Trophoblast cell (in vitro differentiated cells and primary cell): ENCODE data around the gene UGGT2.

Experiments used
- DNase-seq, 2 donors: peaks; one replicate each; pipeline ENCODE4 v3.0.0-alpha.2; 2016
- H2AFZ ChIP-seq: 2 replicates; pipeline ENCODE4 v1.6.1; 2013; ENCODE audit warnings: low read length, moderate library complexity, mild to moderate bottlenecking; ENCODE audit not compliant: insufficient read depth, poor library complexity
- H2AK5ac ChIP-seq: 2 replicates; pipeline ENCODE4 v1.6.1; 2013; ENCODE audit warnings: mild to moderate bottlenecking, low read length
- H2BK120ac ChIP-seq: 2 replicates; pipeline ENCODE4 v1.6.1; 2013; ENCODE audit warnings: low read length, mild to moderate bottlenecking, moderate library complexity; ENCODE audit not compliant: insufficient read depth, poor library complexity
- H2BK12ac ChIP-seq: 2 replicates; pipeline ENCODE4 v1.6.1; 2013; ENCODE audit warnings: mild to moderate bottlenecking, low read length, moderate library complexity
- H2BK5ac ChIP-seq: 2 replicates; pipeline ENCODE4 v1.6.1; 2013; ENCODE audit warnings: low read length, low read depth, moderate library complexity, mild to moderate bottlenecking; ENCODE audit not compliant: poor library complexity
- H3K14ac ChIP-seq: 2 replicates; pipeline ENCODE4 v1.6.1; 2013; ENCODE audit warnings: mild to moderate bottlenecking, low read length
- H3K18ac ChIP-seq: 2 replicates; pipeline ENCODE4 v1.6.1; 2013; ENCODE audit warnings: mild to moderate bottlenecking, low read length
- H3K23ac ChIP-seq: 2 replicates; pipeline ENCODE4 v1.6.1; 2013; ENCODE audit warnings: low read length
- H3K27ac ChIP-seq: 2 replicates; pipeline ENCODE4 v1.5.1; 2013; ENCODE audit warnings: low read depth, mild to moderate bottlenecking, inconsistent platforms, low read length, moderate library complexity
- H3K27me3 ChIP-seq: 2 replicates; pipeline ENCODE4 v1.6.1; 2013; ENCODE audit warnings: inconsistent platforms, mild to moderate bottlenecking, low read length, moderate library complexity; ENCODE audit not compliant: insufficient read depth
- H3K36me3 ChIP-seq, 2 experiments: 1 replicate in 1 of 2; 2 replicates in 1 of 2; pipeline ENCODE4 v1.6.1; 2013; ENCODE audit warnings: low read length in 2 of 2, mild to moderate bottlenecking in 2 of 2, moderate library complexity in 1 of 2; ENCODE audit not compliant: insufficient read depth in 2 of 2, control insufficient read depth in 1 of 2
- H3K4ac ChIP-seq: 2 replicates; pipeline ENCODE4 v1.6.1; 2013; ENCODE audit warnings: low read depth, mild to moderate bottlenecking, low read length, moderate library complexity
- H3K4me1 ChIP-seq, 2 experiments: 1 replicate in 1 of 2; 2 replicates in 1 of 2; pipeline ENCODE4 v1.6.1; 2013; ENCODE audit warnings: low read length in 2 of 2, mild to moderate bottlenecking in 2 of 2, moderate library complexity in 1 of 2; ENCODE audit not compliant: insufficient read depth in 2 of 2, control insufficient read depth in 1 of 2
- H3K4me2 ChIP-seq: 2 replicates; pipeline ENCODE4 v1.6.1; 2013; ENCODE audit warnings: inconsistent platforms, mild to moderate bottlenecking, low read length, moderate library complexity
- H3K4me3 ChIP-seq: 2 replicates; pipeline ENCODE4 v1.5.1; 2013; ENCODE audit warnings: mild to moderate bottlenecking, low read depth, low read length, inconsistent platforms
- H3K79me1 ChIP-seq: one replicate; pipeline ENCODE4 v1.6.1; 2013; ENCODE audit warnings: low read length
- H3K79me2 ChIP-seq: 2 replicates; pipeline ENCODE4 v1.6.1; 2013; ENCODE audit warnings: low read length, mild to moderate bottlenecking; ENCODE audit not compliant: control insufficient read depth, insufficient read depth, poor library complexity
- H3K9ac ChIP-seq: 2 replicates; pipeline ENCODE4 v1.6.1; 2013; ENCODE audit warnings: mild to moderate bottlenecking, low read length
- H3K9me3 ChIP-seq: 2 replicates; pipeline ENCODE4 v1.6.1; 2013; ENCODE audit warnings: low read depth, mild to moderate bottlenecking, control low read depth, inconsistent platforms, low read length; ENCODE audit not compliant: insufficient read depth
- H4K12ac ChIP-seq: 2 replicates; pipeline ENCODE4 v1.6.1; 2013; ENCODE audit warnings: low read depth, mild to moderate bottlenecking, low read length, moderate library complexity
- H4K8ac ChIP-seq: 2 replicates; pipeline ENCODE4 v1.6.1; 2013; ENCODE audit warnings: low read depth, mild to moderate bottlenecking, low read length, moderate library complexity
- H4K91ac ChIP-seq: one replicate; pipeline ENCODE4 v1.6.1; 2013; ENCODE audit warnings: low read depth, mild to moderate bottlenecking, low read length, moderate library complexity
- WGBS: extraction: QIAGEN DNeasy Blood & Tissue Kit; methylation state at CpG from one replicate; pipeline ENCODE4 v1.1.7; 2013; ENCODE audit warnings: missing lambda C conversion rate; ENCODE audit not compliant: insufficient read length, insufficient coverage; ENCODE audit errors: extremely low coverage; 5-methylcytosine and 5-hydroxymethylcytosine counted together

UGGT2 gene

GRCh38 chr13:96091164-96092117, 38.2 kb upstream of the UGGT2 start:
- Histone ChIP-seq H3K4me3 (peak overlapping the region; percentile 75), H4K91ac (no peak overlapping the region), H3K79me1 (no peaks in the 10 kb centered on the region), H4K8ac (no peak overlapping the region), H3K23ac (no peak overlapping the region), H3K9ac (no peak overlapping the region), H3K27ac (no peak overlapping the region), H3K18ac (no peak overlapping the region), H3K9me3 (no peaks in the 10 kb centered on the region), H3K27me3 (peaks cover 19% of the 10 kb centered on the region), H2BK5ac (no peak overlapping the region), H2BK120ac (no peak overlapping the region), H2BK12ac (no peak overlapping the region), H2AK5ac (no peak overlapping the region), H3K4me1 (peaks cover 0 to 2% of the 10 kb centered on the region in 2 experiments), H3K79me2 (no peaks in the 10 kb centered on the region), H4K12ac (no peak overlapping the region), H3K14ac (no peak overlapping the region), H2AFZ (no peak overlapping the region), H3K4me2 (peak overlapping the region; percentile 71), H3K36me3 (no peaks in the 10 kb centered on the region), H3K4ac (no peak overlapping the region)
- WGBS: no CpG with 5 or more reads among the region's 57 CpGs
- DNase-seq: peak in 1 of 2 donors; percentile 18

- no peaks in the 10 kb centered on the region for H3K36me3 ChIP-seq
- no CpG with 5 or more reads among the region's 133 CpGs for WGBS
- H2BK5ac ChIP-seq: no peak overlapping the region
- no peaks in the 10 kb centered on the region for H3K79me1 ChIP-seq
- no peak overlapping the region for H4K8ac ChIP-seq
- H3K79me2 ChIP-seq: no peaks in the 10 kb centered on the region
- no peaks in the 10 kb centered on the region for H3K9me3 ChIP-seq
- H2AK5ac ChIP-seq: no peak overlapping the region
- H3K9ac ChIP-seq: no peak overlapping the region
- H3K18ac ChIP-seq: no peak overlapping the region
- H3K4me2 ChIP-seq: peak overlapping the region; percentile 71
- no peak overlapping the region for H3K4ac ChIP-seq
- H2BK120ac ChIP-seq: no peak overlapping the region
- H2BK12ac ChIP-seq: no peak overlapping the region
- H4K91ac ChIP-seq: no peak overlapping the region
- H3K14ac ChIP-seq: no peak overlapping the region
- no peak overlapping the region for H4K12ac ChIP-seq
- H3K4me1 ChIP-seq: peaks cover 2 to 4% of the 10 kb centered on the region in 2 experiments
- H3K27ac ChIP-seq: no peak overlapping the region
- H2AFZ ChIP-seq: peak overlapping the region; percentile 38
- DNase-seq: peak in 1 of 2 donors; percentile 12
- peaks cover 19% of the 10 kb centered on the region for H3K27me3 ChIP-seq
- H3K23ac ChIP-seq: no peak overlapping the region
- H3K4me3 ChIP-seq: peak overlapping the region; percentile 75
These were observed 37.3 kb upstream of the UGGT2 start for GRCh38 chr13:96090240-96091101.

GRCh38 chr13:96089749-96090239, 36.6 kb upstream of the UGGT2 start, which contains the start of gene HS6ST3:
Gene HS6ST3, plus strand, starts transcription at chr13:96090107.
- peak within 1 kb of the TSS; percentile 15 for H3K9ac ChIP-seq
- H4K12ac ChIP-seq: no peak within 1 kb of the TSS
- no peak within 1 kb of the TSS for H4K8ac ChIP-seq
- peaks cover 19% of the 10 kb centered on the region for H3K27me3 ChIP-seq
- H2BK120ac ChIP-seq: no peak within 1 kb of the TSS
- no peaks in the 10 kb centered on the region for H3K79me2 ChIP-seq
- peak within 1 kb of the TSS; percentile 71 for H3K4me2 ChIP-seq
- peaks cover 2 to 4% of the 10 kb centered on the region in 2 experiments for H3K4me1 ChIP-seq
- WGBS: no CpG with 5 or more reads among the region's 35 CpGs
- H3K79me1 ChIP-seq: no peaks in the 10 kb centered on the region
- H3K23ac ChIP-seq: no peak within 1 kb of the TSS
- peak within 1 kb of the TSS; percentile 75 for H3K4me3 ChIP-seq
- H3K18ac ChIP-seq: no peak within 1 kb of the TSS
- H3K14ac ChIP-seq: no peak within 1 kb of the TSS
- H2AK5ac ChIP-seq: no peak within 1 kb of the TSS
- H2BK5ac ChIP-seq: no peak within 1 kb of the TSS
- no peak within 1 kb of the TSS for H3K4ac ChIP-seq
- peak within 1 kb of the TSS; percentile 38 for H2AFZ ChIP-seq
- DNase-seq: peak; percentile 27 to 62
- H3K27ac ChIP-seq: no peak within 1 kb of the TSS
- H3K36me3 ChIP-seq: no peaks in the 10 kb centered on the region
- peaks cover under 1% of the 10 kb centered on the region for H3K9me3 ChIP-seq
- no peak within 1 kb of the TSS for H2BK12ac ChIP-seq
- H4K91ac ChIP-seq: no peak within 1 kb of the TSS

- Histone ChIP-seq H3K4me1 (peaks cover 2 to 4% of the 10 kb centered on the region in 2 experiments), H3K79me2 (no peaks in the 10 kb centered on the region), H3K36me3 (no peaks in the 10 kb centered on the region), H3K4me2 (peak overlapping the region; percentile 71), H3K14ac (no peak overlapping the region), H3K4ac (no peak overlapping the region), H4K8ac (no peak overlapping the region), H2BK120ac (no peak overlapping the region), H4K91ac (no peak overlapping the region), H3K27me3 (peaks cover 19% of the 10 kb centered on the region), H3K4me3 (no peak overlapping the region), H3K79me1 (no peaks in the 10 kb centered on the region), H3K27ac (no peak overlapping the region), H2BK5ac (no peak overlapping the region), H4K12ac (no peak overlapping the region), H2BK12ac (no peak overlapping the region), H3K23ac (no peak overlapping the region), H3K9ac (no peak overlapping the region), H2AK5ac (no peak overlapping the region), H2AFZ (no peak overlapping the region), H3K9me3 (peaks cover 2% of the 10 kb centered on the region), H3K18ac (no peak overlapping the region)
- no CpG with 5 or more reads among the region's 4 CpGs for WGBS
- no peak for DNase-seq
These were observed 35.9 kb upstream of the UGGT2 start for GRCh38 chr13:96089139-96089538.
